Measurements from ENCODE around the gene EHBP1L1. TPM values are rescaled to one million over a fixed set of nuclear protein-coding genes. Genes with fewer than 3 reads are reported as not detected.

The EHBP1L1 gene
- total RNA-seq, 2 donors from 2014 or later: 6.2 to 9.8 TPM

DNA sequence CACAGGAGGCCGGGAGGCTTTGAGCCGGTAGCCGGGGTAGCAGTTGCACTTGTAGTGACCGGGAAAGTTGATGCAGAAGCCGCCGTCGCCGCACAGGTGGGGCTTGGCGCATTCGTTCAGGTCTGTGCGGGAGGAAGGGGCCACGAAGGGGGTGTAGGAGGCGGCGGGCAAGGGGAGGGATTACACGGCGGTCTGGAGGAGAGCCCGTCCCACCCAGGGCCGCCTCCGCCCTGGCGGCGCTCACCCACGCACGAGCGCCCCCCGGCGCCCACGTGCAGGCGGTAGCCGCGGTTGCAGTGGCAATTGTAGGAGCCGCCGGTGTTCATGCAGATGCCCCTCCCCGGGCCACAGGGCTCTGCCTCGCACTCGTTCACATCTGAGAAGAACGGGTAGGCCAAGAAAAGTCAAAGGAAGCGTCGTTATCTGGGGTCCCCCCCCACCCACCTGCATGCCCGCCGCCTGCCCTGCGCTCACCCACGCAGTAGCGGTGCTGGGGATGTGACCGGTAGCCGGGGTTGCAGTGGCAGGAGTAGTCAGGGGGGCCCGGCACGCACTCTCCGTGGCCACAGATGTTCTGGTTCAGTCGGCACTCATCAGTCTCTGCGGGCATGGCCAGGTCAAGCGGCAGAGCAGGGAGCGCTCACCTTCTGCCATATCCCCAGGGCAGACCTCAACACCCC, 28.3 kb upstream of the EHBP1L1 start:
- H3K9me3 Mint-ChIP-seq: no peaks in the 10 kb centered on the region
- H3K9me3 ChIP-seq (ENCODE audit: control insufficient read depth, low read length): no peaks in the 10 kb centered on the region
- peak; percentile 73 for DNase-seq
- no peak overlapping the region for H3K9ac ChIP-seq (ENCODE audit: extremely low read depth, low read length, poor library complexity, severe bottlenecking)
- H3K27me3 ChIP-seq (ENCODE audit: control insufficient read depth, insufficient read depth, low read length, poor library complexity, severe bottlenecking): peaks cover 55% of the 10 kb centered on the region
- H3K27ac ChIP-seq (ENCODE audit: low read depth, low read length): no peak overlapping the region
- peaks cover 93% of the 10 kb centered on the region for H3K27me3 Mint-ChIP-seq (ENCODE audit: insufficient read depth)
- no peaks in the 10 kb centered on the region for H3K36me3 ChIP-seq (ENCODE audit: control insufficient read depth, insufficient read depth, low read length)
- no peaks in the 10 kb centered on the region for H3K36me3 Mint-ChIP-seq (ENCODE audit: low read depth)
- H3K27ac Mint-ChIP-seq: no peak overlapping the region
- WGBS, 2 experiments (ENCODE audit: insufficient coverage in 1 of 2, insufficient read length in 1 of 2): 69 to 70% methylated on average over 43 to 52 of the region's 52 CpGs
- TF ChIP-seq, protein P1, sequence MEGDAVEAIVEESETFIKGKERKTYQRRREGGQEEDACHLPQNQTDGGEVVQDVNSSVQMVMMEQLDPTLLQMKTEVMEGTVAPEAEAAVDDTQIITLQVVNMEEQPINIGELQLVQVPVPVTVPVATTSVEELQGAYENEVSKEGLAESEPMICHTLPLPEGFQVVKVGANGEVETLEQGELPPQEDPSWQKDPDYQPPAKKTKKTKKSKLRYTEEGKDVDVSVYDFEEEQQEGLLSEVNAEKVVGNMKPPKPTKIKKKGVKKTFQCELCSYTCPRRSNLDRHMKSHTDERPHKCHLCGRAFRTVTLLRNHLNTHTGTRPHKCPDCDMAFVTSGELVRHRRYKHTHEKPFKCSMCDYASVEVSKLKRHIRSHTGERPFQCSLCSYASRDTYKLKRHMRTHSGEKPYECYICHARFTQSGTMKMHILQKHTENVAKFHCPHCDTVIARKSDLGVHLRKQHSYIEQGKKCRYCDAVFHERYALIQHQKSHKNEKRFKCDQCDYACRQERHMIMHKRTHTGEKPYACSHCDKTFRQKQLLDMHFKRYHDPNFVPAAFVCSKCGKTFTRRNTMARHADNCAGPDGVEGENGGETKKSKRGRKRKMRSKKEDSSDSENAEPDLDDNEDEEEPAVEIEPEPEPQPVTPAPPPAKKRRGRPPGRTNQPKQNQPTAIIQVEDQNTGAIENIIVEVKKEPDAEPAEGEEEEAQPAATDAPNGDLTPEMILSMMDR (conservative IDR thresholded peaks at IDR 0.05): peak; percentile 58
- no peak overlapping the region for H3K4me3 Mint-ChIP-seq
- H3K4me3 ChIP-seq (ENCODE audit: low read length): no peak overlapping the region
- no peaks in the 10 kb centered on the region for H3K4me1 ChIP-seq (ENCODE audit: control insufficient read depth, insufficient read depth, low read length)
- H3K4me1 Mint-ChIP-seq: peaks cover 22% of the 10 kb centered on the region

DNA sequence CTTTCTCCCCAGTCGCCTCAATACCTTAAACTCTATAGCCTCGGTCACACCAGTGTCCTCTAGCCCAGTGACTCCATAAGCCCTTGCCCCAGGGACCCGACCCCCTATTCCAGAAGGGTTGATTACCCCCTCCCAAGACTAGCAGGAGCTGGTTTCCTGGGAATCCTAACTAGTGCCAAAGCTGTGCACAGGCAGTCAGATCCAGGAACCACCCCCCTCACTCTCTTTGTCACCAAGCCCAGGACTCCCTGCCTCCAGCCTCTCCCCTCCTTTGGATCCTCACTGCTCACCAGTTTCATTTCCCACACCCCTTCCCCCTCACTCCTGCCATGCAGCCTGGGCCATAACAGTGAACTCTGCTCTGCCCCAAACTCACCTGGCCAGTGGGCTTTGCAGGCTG, 27.5 kb upstream of the EHBP1L1 start:
- TF ChIP-seq, protein P1 (conservative IDR thresholded peaks at IDR 0.05): no peak
- Histone ChIP-seq H3K27me3 (ENCODE audit: control insufficient read depth, insufficient read depth, low read length, poor library complexity, severe bottlenecking) (peaks cover 55% of the 10 kb centered on the region), H3K27ac (ENCODE audit: low read depth, low read length) (no peak overlapping the region), H3K9ac (ENCODE audit: extremely low read depth, low read length, poor library complexity, severe bottlenecking) (no peak overlapping the region), H3K9me3 (ENCODE audit: control insufficient read depth, low read length) (no peaks in the 10 kb centered on the region), H3K36me3 (ENCODE audit: control insufficient read depth, insufficient read depth, low read length) (no peaks in the 10 kb centered on the region), H3K4me3 (ENCODE audit: low read length) (no peak overlapping the region), H3K4me1 (ENCODE audit: control insufficient read depth, insufficient read depth, low read length) (no peaks in the 10 kb centered on the region)
- Mint-ChIP-seq H3K27ac (no peak overlapping the region), H3K4me3 (no peak overlapping the region), H3K36me3 (ENCODE audit: low read depth) (no peaks in the 10 kb centered on the region), H3K27me3 (ENCODE audit: insufficient read depth) (peaks cover 85% of the 10 kb centered on the region), H3K9me3 (no peaks in the 10 kb centered on the region), H3K4me1 (peaks cover 22% of the 10 kb centered on the region)
- WGBS, 2 experiments (ENCODE audit: insufficient coverage in 1 of 2, insufficient read length in 1 of 2): 89 to 95% methylated on average over 3 of the region's 3 CpGs
- no peak for DNase-seq

DNA sequence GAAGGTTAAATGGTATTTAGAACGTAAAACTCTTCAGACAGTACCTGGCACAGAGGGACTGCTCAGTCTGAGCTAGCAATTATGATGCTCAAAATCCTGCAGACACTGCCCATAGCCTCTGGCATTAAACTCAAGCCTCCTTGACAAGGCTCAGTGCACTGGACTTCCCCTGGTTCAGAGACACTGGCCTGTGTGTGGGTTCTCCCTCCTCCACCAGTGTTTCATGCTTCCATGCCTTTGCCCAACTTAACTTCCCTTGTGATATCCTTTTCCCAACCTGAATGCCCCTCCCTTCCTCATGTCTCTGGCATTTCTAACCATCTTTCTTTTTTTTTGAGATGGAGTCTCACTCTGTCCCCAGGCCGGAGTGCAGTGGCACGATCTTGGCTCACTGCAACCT, 26.8 kb upstream of the EHBP1L1 start:
- TF ChIP-seq, protein P1 (conservative IDR thresholded peaks at IDR 0.05): no peak
- no peak for DNase-seq
- peaks cover 50% of the 10 kb centered on the region for H3K27me3 ChIP-seq (ENCODE audit: control insufficient read depth, insufficient read depth, low read length, poor library complexity, severe bottlenecking)
- H3K4me3 ChIP-seq (ENCODE audit: low read length): no peak overlapping the region
- no peak overlapping the region for H3K4me3 Mint-ChIP-seq
- H3K27ac ChIP-seq (ENCODE audit: low read depth, low read length): no peak overlapping the region
- WGBS, 2 experiments (ENCODE audit: insufficient coverage in 1 of 2, insufficient read length in 1 of 2): 91% methylated on average over 3 of the region's 3 CpGs; no CpG with 5 or more reads in 1 of the 2 experiments
- no peak overlapping the region for H3K9ac ChIP-seq (ENCODE audit: extremely low read depth, low read length, poor library complexity, severe bottlenecking)
- H3K9me3 ChIP-seq (ENCODE audit: control insufficient read depth, low read length): no peaks in the 10 kb centered on the region
- H3K27me3 Mint-ChIP-seq (ENCODE audit: insufficient read depth): peaks cover 82% of the 10 kb centered on the region
- no peak overlapping the region for H3K27ac Mint-ChIP-seq
- no peaks in the 10 kb centered on the region for H3K36me3 Mint-ChIP-seq (ENCODE audit: low read depth)
- H3K4me1 Mint-ChIP-seq: peaks cover 22% of the 10 kb centered on the region
- H3K36me3 ChIP-seq (ENCODE audit: control insufficient read depth, insufficient read depth, low read length): no peaks in the 10 kb centered on the region
- H3K9me3 Mint-ChIP-seq: no peaks in the 10 kb centered on the region
- H3K4me1 ChIP-seq (ENCODE audit: control insufficient read depth, insufficient read depth, low read length): peaks cover 3% of the 10 kb centered on the region
